HG02763 (cell line): ENCODE measurements around the gene COX4I1.

Experiments used
- ATAC-seq: cut with Tn5 transposase; IDR thresholded peaks from one replicate; pipeline ENCODE4 v1.9.1; 2021; ENCODE audit warnings: mild to moderate bottlenecking, moderate library complexity; ENCODE audit not compliant: unreplicated experiment

Gene COX4I1

DNA sequence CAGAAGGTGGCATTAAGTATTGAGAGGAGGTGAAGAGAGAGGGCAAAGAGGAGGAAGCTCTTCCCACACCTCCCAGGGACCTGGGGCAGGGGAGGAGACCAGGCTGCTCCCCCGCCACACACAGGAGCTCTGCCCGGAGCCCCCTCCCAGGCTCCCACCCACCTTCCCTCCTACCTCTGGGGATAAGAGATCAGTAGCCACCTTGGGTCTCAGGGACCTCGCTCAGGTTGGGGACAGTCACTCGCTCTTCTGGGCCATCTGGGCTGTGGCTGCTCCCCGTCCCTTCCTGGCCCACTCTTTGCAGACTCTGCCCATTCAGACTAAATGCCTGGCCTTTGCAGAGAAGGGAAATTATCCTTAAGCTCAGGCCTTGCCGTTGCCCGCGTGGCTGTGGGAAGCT is 33.7 kb upstream of the COX4I1 start:
- no peak for ATAC-seq

DNA sequence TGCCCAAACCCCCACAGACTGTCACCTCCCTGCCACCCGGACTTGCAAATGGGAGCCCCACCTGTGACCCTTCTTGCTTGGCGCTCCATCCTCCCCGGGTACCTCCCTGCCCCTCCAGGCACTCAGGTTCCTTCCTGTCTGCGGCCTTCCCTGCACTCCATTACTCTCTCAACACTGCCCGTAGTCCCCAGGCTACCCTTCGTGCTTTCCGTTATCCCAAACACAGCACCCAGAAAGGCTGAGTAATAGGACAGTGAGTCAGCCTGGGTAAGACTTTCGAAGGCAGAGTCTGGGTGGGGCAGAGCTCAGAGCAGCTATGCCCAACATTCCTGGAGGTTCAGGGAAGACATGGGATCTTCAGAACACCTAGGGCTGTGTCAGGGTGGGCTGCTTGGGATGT is 32.0 kb upstream of the COX4I1 start:
- ATAC-seq: no peak

DNA sequence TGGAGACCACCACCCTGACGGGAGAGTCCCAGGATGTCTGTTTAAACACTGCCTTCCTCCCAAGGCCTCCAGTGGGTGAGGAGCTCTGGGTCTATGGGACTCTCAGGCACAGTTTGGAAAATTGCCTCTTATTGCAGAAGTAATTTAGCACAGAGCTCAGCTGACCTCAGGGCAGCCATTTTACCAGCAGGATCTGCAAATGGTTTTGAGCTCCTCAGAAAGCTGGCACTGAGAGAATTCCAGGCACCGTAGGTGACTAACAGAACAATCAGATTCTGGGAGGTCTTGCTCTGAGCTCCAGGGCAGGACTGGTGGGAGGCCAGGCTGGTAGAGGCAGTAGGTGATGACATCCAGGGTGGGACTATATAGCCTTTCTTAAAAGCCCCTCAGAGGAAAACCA is 31.3 kb upstream of the COX4I1 start:
- ATAC-seq: no peak

GRCh38 chr16:85770741-85771140 is 28.8 kb upstream of the COX4I1 start:
- ATAC-seq: no peak

- no peak for ATAC-seq
Observed at GRCh38 chr16:85773044-85773443, 26.5 kb upstream of the COX4I1 start.

GRCh38 chr16:85774136-85774535 is 25.4 kb upstream of the COX4I1 start:
- ATAC-seq: no peak

- ATAC-seq: no peak
Observed at GRCh38 chr16:85774811-85775210, 24.7 kb upstream of the COX4I1 start.

DNA sequence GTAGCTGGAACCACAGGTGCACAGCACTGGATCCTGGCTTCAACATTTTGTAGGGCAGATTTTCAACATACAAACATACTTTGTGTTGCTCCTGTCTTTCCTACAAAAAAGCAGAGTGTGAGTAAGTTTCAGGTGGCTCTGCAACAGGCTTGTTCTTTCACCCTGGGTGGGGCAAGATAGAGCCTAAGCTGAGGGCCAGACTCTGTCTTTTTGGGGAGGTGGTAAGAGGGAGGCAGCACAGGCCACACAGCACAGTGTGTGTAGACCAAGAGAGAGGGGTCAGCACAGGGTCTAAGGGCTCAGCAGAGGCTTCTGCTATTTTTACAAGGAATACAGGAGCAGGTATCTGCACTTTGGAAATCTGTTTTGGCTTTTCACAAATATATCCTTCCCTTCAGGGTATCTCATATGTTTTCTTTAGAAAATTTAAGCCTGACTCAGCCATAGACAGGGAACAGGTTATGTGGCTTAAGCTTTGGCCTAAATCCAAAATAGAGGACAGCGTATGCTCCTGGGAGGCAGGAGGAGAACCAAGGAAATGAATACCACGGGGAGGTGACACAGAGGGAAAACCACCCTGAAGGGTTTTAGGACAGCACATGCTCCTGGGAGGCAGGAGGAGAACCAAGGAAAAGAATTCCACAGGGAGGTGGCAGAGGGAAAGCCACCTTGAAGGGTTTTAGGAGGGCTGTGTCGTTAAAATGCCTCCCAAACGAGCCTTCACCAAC is 21.7 kb upstream of the COX4I1 start:
- ATAC-seq: no peak

- no peak for ATAC-seq
Observed at GRCh38 chr16:85778873-85779272, 20.6 kb upstream of the COX4I1 start.

DNA sequence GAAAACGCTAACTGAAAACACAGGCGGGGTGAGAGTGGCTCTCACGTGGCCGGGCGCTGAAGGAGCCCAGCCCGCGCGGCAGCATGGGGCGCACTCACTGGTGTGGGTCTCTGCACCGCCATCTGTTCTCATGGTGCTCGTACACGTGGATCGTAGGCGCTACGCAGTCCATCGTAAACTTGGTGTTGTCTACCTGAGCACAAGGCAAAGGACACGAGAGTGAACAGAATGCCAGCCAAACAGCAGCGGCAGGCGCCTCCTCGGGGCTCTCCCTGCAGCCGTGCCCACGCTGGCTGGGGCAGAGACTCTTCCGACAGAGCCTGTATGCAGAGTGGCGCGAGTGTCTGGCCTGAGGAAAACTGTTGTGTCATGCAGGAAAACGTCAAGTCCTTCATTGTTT is 19.2 kb upstream of the COX4I1 start:
- no peak for ATAC-seq

DNA sequence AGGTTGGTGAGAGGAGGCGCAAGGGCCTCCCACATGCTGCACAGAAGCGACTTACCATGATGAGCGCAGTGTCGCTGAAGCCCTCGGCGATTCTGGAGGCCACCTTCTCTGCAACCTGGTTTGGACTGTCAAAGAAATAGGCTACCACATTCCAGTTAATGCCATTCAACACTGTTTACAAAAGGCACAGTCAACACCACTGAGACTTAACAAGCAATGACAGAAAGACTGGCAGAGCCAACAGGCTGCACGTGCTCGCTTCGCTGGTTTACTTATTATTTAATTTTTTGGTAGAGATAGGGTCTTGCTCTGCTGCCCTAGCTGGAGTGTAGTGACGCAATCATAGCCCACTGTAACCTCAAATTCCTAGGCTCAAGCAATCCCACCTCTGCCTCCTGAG is 18.3 kb upstream of the COX4I1 start:
- ATAC-seq: no peak

DNA sequence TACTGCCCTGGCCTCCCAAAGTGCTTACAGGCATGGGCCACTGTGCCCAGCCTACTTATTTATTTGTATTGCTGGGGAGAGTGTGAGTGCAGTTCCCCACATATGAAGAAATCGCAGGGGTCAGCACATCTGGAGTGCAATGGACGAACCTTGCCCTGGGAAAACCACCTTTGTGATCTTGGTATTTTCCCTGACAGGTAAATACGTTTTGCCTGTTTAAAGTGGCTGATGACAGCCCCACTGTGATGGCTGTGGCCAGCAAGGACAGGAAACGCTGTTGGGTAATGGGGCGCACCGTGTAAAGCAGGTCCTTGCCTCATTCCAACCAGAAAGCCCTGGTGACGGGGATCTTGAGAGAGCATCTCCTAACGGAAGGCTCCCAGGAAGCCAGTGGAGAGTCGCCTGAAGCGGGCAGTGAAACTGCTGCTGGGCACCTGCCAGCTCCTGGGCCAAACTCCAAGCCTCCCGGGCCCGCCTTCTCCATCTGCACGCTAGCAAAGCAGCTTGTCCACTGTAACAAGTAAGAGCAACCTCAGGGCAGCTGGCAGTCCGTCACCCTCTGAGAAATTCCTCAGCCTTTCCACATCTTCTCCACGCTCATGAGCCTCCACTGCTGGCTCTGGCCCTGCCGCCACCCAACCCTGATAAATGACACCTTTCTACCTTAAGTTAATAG is 17.7 kb upstream of the COX4I1 start:
- no peak for ATAC-seq

- no peak for ATAC-seq
Observed at GRCh38 chr16:85782451-85782850, 17.0 kb upstream of the COX4I1 start.

DNA sequence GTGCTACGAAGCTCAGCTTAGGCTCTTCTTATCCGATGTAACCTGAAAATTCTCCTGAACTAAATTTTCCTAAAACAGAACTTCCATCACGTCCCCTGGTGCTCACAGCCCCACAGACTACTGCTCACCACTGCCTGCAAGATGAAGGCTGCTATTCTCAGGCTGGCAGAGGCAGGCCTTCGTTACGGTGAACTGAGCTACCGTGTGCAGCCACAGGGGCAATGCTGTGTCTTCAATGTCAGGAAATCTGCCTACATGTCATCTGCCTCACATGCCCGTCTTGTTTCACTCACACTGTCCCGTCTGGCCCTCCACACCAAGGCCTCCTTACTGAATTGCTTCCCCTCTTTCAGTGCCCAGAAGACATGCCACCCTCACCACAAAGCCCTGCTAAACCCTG is 16.1 kb upstream of the COX4I1 start:
- no peak for ATAC-seq

- no peak for ATAC-seq
Observed at GRCh38 chr16:85784813-85785212, 14.7 kb upstream of the COX4I1 start.

DNA sequence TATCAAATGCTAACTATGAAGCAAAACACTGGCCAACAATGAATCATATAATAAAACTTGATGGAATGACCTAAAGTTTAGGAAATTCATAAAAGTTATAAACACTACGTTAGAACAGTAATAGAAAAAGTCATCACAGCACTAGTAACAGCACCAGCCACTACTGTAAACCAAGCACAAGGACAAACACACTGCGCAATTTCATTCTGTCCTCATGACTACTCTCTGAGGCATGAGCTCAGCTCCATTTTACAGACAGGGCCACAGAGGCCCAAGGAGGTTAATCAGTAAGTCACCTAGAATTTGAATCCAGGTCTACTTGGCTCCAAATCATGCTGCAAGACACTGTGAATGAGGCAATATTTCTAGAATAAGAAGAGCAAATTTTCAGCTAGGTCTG is 13.6 kb upstream of the COX4I1 start:
- ATAC-seq: no peak

- ATAC-seq: no peak
Observed at GRCh38 chr16:85788819-85789218, 10.7 kb upstream of the COX4I1 start.

GRCh38 chr16:85789773-85790172 is 9.7 kb upstream of the COX4I1 start:
- no peak for ATAC-seq

- no peak for ATAC-seq
Observed at GRCh38 chr16:85793662-85794298, 5.7 kb upstream of the COX4I1 start.

DNA sequence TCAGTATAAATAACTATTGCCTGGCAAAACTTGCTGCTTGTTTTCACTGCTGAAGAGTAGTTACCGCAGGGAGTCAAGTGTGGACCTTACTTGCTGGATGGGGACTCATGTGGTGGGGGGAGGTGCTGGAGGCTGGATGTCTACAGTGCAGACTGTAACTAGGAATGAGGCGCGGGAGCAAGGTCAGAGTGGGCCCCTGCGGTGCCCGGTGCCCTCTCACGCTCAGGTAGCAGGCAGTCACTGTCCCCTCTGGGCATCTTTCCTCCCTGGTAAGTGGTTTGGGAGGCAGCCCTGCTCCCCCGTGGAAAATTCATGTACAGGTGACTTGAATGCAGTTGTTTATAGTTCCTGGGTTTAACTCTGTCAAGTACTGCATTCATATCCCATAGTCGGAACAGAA is 4.8 kb upstream of the COX4I1 start:
- no peak for ATAC-seq

GRCh38 chr16:85796152-85796551 is 3.3 kb upstream of the COX4I1 start:
- no peak for ATAC-seq

DNA sequence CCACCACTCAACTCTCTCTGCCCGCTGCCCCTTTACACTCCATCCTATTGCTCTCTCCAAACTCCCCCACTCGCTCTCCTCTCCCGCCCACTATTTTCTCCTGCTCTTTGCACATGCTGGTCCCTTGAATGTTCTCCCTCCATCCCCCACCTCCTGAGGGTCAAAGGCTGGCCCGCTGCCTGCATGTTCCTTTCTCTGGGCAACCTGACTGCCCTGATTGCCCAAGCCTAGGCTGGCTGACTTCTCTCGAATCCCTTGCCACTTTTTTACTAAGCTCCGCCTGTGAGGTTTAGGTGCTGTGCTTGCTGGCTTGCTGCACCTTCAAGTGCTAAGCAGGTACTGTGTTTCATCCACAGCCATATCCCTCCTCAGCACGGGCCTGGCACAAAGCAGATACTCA is 2.9 kb upstream of the COX4I1 start:
- no peak for ATAC-seq
